T-cell (primary cell): ENCODE measurements around the gene C8B. TPM values are rescaled to one million over a fixed set of nuclear protein-coding genes. Genes with fewer than 3 reads are reported as not detected.

ENCODE experiments used
- ATAC-seq, 4 experiments: fragments of 200-7000 bp in 3 of 4; fragments of 150-1000 bp in 1 of 4; cut with Tn5 transposase; replicated peaks in 1 of 4; 1 replicate in 3 of 4; 2 replicates in 1 of 4; pipeline ENCODE4 v1.10.0; 2021; ENCODE audit warnings: moderate library complexity in 3 of 4, mild to moderate bottlenecking in 2 of 4, moderate number of reproducible peaks in 1 of 4
- CTCF ChIA-PET, 2 donors: fragments of 300-600 bp; sonication (Branson Sonifier 250); formaldehyde crosslinking; loops; one replicate each; lab custom pipeline; 2022; ENCODE audit warnings: antibody characterized with exemption in 2 of 2; lab: Charles Lee
- POLR2A ChIA-PET, 2 donors: fragments of 300-600 bp; sonication (Branson Sonifier 250); formaldehyde crosslinking; loops; one replicate each; lab custom pipeline; 2022; ENCODE audit warnings: antibody characterized with exemption in 2 of 2; lab: Charles Lee
- DNase-seq, 35 experiments: peaks; one replicate each; pipeline versions ENCODE4 v3.0.0 to v3.0.0-alpha.2; 2013 to 2023
- H3K27ac ChIP-seq: one replicate; pipeline ENCODE4 v1.5.1; 2013; ENCODE audit warnings: low read length
- H3K27me3 ChIP-seq, 2 experiments: replicated peaks in 1 of 2; 1 replicate in 1 of 2; 2 replicates in 1 of 2; pipeline versions ENCODE4 v1.6.1 to v1.7.0; 2013; ENCODE audit warnings: low read length in 1 of 2, mixed read lengths in 1 of 2; ENCODE audit not compliant: control insufficient read depth in 2 of 2, insufficient read depth in 2 of 2; ENCODE audit errors: extremely low read depth in 1 of 2
- H3K36me3 ChIP-seq, 2 donors: 1 replicate in 1 of 2; 2 replicates in 1 of 2; pipeline versions ENCODE4 v1.6.1 to v1.7.0; 2013; ENCODE audit warnings: low read length in 1 of 2; ENCODE audit not compliant: control insufficient read depth in 2 of 2, insufficient read depth in 1 of 2; ENCODE audit errors: extremely low read depth in 1 of 2
- H3K4me1 ChIP-seq, 2 experiments: 1 replicate in 1 of 2; 2 replicates in 1 of 2; pipeline versions ENCODE4 v1.6.1 to v1.7.0; 2013; ENCODE audit warnings: low read length in 2 of 2, mixed read lengths in 1 of 2; ENCODE audit not compliant: insufficient read depth in 2 of 2, control insufficient read depth in 1 of 2; ENCODE audit errors: extremely low read depth in 1 of 2
- H3K4me3 ChIP-seq, 2 donors: 1 replicate in 1 of 2; 2 replicates in 1 of 2; pipeline versions ENCODE4 v1.5.1 to v1.7.0; 2013; ENCODE audit warnings: mild to moderate bottlenecking in 2 of 2, low read length in 1 of 2, moderate library complexity in 1 of 2; ENCODE audit not compliant: control insufficient read depth in 1 of 2; ENCODE audit errors: extremely low read depth in 1 of 2
- H3K9me3 ChIP-seq: 2 replicates; pipeline ENCODE4 v1.7.0; 2013
- H3K27ac Mint-ChIP-seq, 2 donors: one replicate each; pipeline ENCODE4 v1.8.0; 2020 to 2021; ENCODE audit warnings: mild to moderate bottlenecking in 2 of 2, mixed read lengths in 2 of 2
- H3K27me3 Mint-ChIP-seq, 2 donors: one replicate each; pipeline ENCODE4 v1.8.0; 2021 to 2022; ENCODE audit warnings: mixed read lengths in 2 of 2
- H3K36me3 Mint-ChIP-seq: one replicate; pipeline ENCODE4 v1.8.0; 2021; ENCODE audit warnings: mixed read lengths
- H3K4me1 Mint-ChIP-seq, 3 donors: one replicate each; pipeline ENCODE4 v1.8.0; 2020 to 2022; ENCODE audit warnings: mixed read lengths in 3 of 3, mild to moderate bottlenecking in 1 of 3
- H3K4me3 Mint-ChIP-seq, 3 donors: one replicate each; pipeline ENCODE4 v1.8.0; 2020 to 2022; ENCODE audit warnings: mild to moderate bottlenecking in 3 of 3, mixed read lengths in 3 of 3, moderate library complexity in 3 of 3
- H3K9me3 Mint-ChIP-seq, 3 donors: one replicate each; pipeline ENCODE4 v1.8.0; 2020 to 2022; ENCODE audit warnings: mixed read lengths in 3 of 3
- WGBS: methylation state at CpG from one replicate; pipeline ENCODE4 v1.1.5; 2013; ENCODE audit warnings: missing lambda C conversion rate; ENCODE audit not compliant: insufficient coverage; 5-methylcytosine and 5-hydroxymethylcytosine counted together
- total RNA-seq, 35 experiments: library from RNA in 6 of 35; stranded (reverse) in 6 of 35; fragments of 120-200 nt in 1 of 35; gene quantifications; one replicate each; pipeline versions ENCODE4 v1.2.1 to v1.2.4 and lab custom pipeline; 2013 to 2026

C8B gene
- total RNA-seq, 5 donors from 2014 or later (not counting 1 experiment from before 2014, with no cell fraction given), result 0.12 to 0.13 TPM; not detected in 3

DNA sequence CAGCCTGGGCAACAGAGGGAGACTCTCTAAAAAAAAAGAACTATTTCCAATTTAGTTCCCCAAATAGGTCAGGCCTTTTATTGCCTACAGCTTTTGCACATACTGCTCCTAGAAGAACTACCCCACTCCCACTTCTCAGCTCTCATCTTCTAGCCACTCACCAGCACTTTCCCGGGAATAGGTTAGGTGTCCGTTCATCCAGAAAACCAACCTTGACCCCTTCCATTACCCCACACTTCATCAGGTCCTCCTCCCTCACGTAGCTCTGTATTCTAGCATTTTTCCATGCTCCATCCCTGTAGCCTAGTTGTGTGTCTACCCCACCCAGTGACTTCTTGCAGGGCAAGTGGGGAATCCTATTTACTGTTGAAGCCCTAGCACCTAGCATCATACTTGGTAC, 42.6 kb downstream of the C8B start:
- no peaks in the 10 kb centered on the region for H3K36me3 ChIP-seq
- Mint-ChIP-seq H3K4me3 (no peak overlapping the region), H3K4me1 (no peaks in the 10 kb centered on the region), H3K9me3 (peaks cover 0 to 3% (median 0%) of the 10 kb centered on the region in 3 donors), H3K27ac (no peak overlapping the region), H3K27me3 (peaks cover 4% of the 10 kb centered on the region in 2 donors), H3K36me3 (no peaks in the 10 kb centered on the region)
- DNase-seq, result no peak
- ATAC-seq, result no peak
- H3K27me3 ChIP-seq, result no peaks in the 10 kb centered on the region
- POLR2A ChIA-PET, result no interaction called here
- 51% methylated on average over 3 of the region's 3 CpGs for WGBS
- H3K4me3 ChIP-seq, result no peak overlapping the region
- CTCF ChIA-PET, result no interaction called here
- no peak overlapping the region for H3K27ac ChIP-seq
- no peaks in the 10 kb centered on the region for H3K9me3 ChIP-seq
- no peaks in the 10 kb centered on the region for H3K4me1 ChIP-seq

DNA sequence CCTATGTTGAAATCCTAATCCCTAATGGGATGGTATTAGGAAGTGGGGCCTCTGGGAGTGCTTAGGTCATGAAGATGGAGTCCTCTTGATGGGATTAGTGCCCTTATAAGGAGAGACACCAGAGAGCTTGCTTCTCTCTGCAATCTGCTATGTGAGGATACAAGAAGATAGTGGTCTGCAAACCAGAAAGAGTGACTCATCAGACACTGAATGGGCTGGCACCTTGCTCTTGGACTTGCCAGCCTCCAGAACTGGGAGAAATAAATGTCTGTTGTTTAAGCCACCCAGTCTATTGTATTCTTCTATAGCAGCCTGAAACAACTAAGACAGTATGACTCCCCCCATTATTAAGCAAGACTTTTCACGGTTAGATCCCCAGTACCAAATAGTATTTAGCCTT, 43.3 kb downstream of the C8B start:
- Mint-ChIP-seq H3K36me3 (no peaks in the 10 kb centered on the region), H3K4me1 (no peaks in the 10 kb centered on the region), H3K4me3 (no peak overlapping the region), H3K27me3 (peaks cover 4% of the 10 kb centered on the region in 2 donors), H3K9me3 (peaks cover 0 to 3% (median 0%) of the 10 kb centered on the region in 3 donors), H3K27ac (no peak overlapping the region)
- H3K27me3 ChIP-seq, result no peaks in the 10 kb centered on the region
- H3K4me1 ChIP-seq, result no peaks in the 10 kb centered on the region
- ChIA-PET POLR2A (no interaction called here), CTCF (no interaction called here)
- no peak overlapping the region for H3K4me3 ChIP-seq
- no peaks in the 10 kb centered on the region for H3K9me3 ChIP-seq
- no peaks in the 10 kb centered on the region for H3K36me3 ChIP-seq
- WGBS, result no CpG with 5 or more reads among the region's 1 CpG
- no peak overlapping the region for H3K27ac ChIP-seq
- ATAC-seq (no peak), DNase-seq (no peak)

DNA sequence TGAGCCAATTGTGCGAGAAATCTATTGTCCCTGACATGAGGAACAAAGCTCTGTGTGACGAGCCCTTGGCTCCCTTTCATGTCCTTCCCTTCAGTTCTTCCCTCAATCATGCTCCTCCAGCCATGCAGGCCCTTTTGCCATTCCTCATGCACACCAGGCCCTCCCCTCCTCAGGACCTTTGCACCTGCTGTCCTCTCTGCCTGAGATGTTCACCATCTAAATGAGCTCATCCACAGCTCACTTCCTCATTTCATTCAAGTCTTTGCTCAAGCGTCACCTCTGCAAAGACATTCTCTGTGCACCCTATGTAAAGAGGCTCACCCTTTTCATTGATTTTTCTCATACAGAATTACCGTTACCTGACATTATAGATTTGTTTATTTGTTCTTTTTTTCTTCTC, 43.7 kb downstream of the C8B start:
- ChIA-PET POLR2A (no interaction called here), CTCF (no interaction called here)
- no peaks in the 10 kb centered on the region for H3K9me3 ChIP-seq
- no peaks in the 10 kb centered on the region for H3K27me3 ChIP-seq
- 72% methylated on average over 2 of the region's 4 CpGs for WGBS
- H3K9me3 Mint-ChIP-seq, result peaks cover 0 to 3% (median 0%) of the 10 kb centered on the region in 3 donors
- H3K27me3 Mint-ChIP-seq, result peaks cover 4 to 8% of the 10 kb centered on the region in 2 donors
- ATAC-seq (no peak), DNase-seq (no peak)
- no peaks in the 10 kb centered on the region for H3K36me3 Mint-ChIP-seq
- no peaks in the 10 kb centered on the region for H3K4me1 ChIP-seq
- H3K27ac Mint-ChIP-seq, result no peak overlapping the region
- H3K4me3 Mint-ChIP-seq, result no peak overlapping the region
- H3K4me3 ChIP-seq, result no peak overlapping the region
- H3K27ac ChIP-seq, result no peak overlapping the region
- no peaks in the 10 kb centered on the region for H3K4me1 Mint-ChIP-seq
- H3K36me3 ChIP-seq, result no peaks in the 10 kb centered on the region

DNA sequence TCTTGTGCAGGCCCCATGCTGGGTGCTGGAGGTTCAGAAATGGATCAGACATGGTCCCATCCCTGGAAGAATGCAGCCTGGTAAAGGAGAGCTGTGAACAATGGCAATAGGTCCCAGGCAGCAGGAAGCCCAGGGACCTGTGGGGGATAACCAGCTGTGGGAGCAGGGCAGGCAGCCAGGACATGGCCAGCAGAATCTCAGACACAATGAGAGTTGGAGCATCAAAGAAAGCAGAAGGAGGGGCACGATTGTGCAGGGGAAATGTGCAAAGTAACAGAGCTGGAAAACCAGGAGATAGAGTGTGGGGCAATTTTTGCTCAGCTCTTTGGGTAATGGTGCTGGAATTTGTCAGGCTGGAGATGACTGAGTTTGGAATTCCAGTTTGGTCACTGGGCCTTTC, 44.3 kb downstream of the C8B start:
- H3K4me3 ChIP-seq, result no peak overlapping the region
- Mint-ChIP-seq H3K4me3 (no peak overlapping the region), H3K36me3 (no peaks in the 10 kb centered on the region), H3K27me3 (peaks cover 4 to 8% of the 10 kb centered on the region in 2 donors), H3K4me1 (no peaks in the 10 kb centered on the region), H3K9me3 (peaks cover 0 to 3% (median 0%) of the 10 kb centered on the region in 3 donors), H3K27ac (no peak overlapping the region)
- no peaks in the 10 kb centered on the region for H3K27me3 ChIP-seq
- no peaks in the 10 kb centered on the region for H3K4me1 ChIP-seq
- POLR2A ChIA-PET, result no interaction called here
- DNase-seq, result no peak
- WGBS, result 11% methylated on average over 1 of the region's 1 CpG
- no peaks in the 10 kb centered on the region for H3K9me3 ChIP-seq
- CTCF ChIA-PET, result no interaction called here
- no peak overlapping the region for H3K27ac ChIP-seq
- no peak for ATAC-seq
- H3K36me3 ChIP-seq, result no peaks in the 10 kb centered on the region

DNA sequence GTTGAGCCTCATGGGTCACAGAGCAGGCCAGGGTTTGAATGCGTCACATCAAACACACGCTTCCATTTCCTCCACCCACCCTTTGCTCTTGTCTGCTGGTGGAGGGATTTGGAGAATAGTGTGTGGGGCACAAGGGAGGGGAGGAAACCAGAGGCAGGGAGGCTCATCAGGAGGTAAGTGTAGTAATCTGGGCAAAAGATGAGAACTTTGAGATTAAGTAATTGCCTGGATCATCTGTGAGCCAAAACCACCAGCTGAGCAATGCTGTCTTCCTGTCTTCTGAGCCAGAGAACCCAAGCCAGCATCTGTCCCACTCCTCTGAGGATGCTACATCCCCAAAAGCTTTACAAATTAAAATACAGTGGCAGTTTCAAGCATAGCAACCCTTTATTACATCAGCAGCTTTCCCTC, 45.2 kb downstream of the C8B start:
- WGBS, result no CpG with 5 or more reads among the region's 2 CpGs
- ATAC-seq (no peak), DNase-seq (no peak)

DNA sequence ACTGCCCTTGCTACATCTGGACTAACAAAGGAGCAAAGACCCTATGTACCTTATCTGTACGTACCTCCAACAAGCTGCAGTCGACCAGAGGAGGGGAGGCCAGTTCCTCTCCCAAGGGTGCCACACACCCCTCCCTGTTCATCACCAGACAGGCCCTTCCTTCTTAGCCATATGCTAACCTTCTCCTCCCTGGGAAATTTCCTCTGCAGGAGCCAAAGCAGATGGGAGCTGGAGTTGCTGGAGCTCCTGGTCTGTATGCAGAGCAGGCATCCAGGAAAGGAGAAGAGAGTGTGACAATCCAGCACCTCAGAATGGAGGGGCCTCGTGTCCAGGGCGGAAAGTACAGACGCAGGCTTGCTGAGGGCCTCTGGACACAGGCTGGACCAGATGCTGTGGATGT, 48.5 kb downstream of the C8B start:
- Mint-ChIP-seq H3K27ac (no peak overlapping the region), H3K4me3 (no peak overlapping the region)
- CTCF ChIA-PET, result no interaction called here

More for the DNA sequence above, 45.2 kb downstream of the C8B start:
- ChIA-PET POLR2A (no interaction called here), CTCF (no interaction called here)
- H3K27ac ChIP-seq, result no peak overlapping the region
- no peak overlapping the region for H3K4me3 ChIP-seq
- H3K4me3 Mint-ChIP-seq, result no peak overlapping the region
- H3K27me3 Mint-ChIP-seq, result peaks cover 4 to 8% of the 10 kb centered on the region in 2 donors
- no peaks in the 10 kb centered on the region for H3K36me3 ChIP-seq
- H3K27me3 ChIP-seq, result no peaks in the 10 kb centered on the region
- H3K9me3 ChIP-seq, result no peaks in the 10 kb centered on the region
- H3K4me1 ChIP-seq, result no peaks in the 10 kb centered on the region
- H3K4me1 Mint-ChIP-seq, result no peaks in the 10 kb centered on the region
- H3K36me3 Mint-ChIP-seq, result no peaks in the 10 kb centered on the region
- H3K9me3 Mint-ChIP-seq, result peaks cover 0 to 3% (median 0%) of the 10 kb centered on the region in 3 donors
- H3K27ac Mint-ChIP-seq, result no peak overlapping the region

DNA sequence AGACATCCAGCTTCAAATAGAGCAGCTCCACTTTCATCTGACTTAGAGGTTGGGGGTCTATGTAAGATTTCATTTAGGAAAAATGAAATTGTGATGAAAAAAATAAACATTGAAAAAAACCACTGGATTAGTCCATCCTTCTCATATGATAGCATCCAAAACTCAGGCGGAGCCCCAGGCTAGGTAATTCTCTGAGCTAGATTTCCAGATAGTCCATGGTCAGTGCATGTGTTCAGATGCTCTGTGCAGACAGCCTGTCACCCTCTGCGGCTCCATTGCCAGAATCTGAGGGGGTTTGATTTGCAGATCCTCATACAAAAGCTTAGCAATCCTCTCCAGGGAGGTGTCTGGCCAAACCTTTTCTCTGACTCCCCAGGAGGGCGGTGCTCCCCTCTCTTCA, 49.2 kb downstream of the C8B start:
- ATAC-seq, result no peak
- WGBS, result 79% methylated on average over 2 of the region's 3 CpGs
- H3K27me3 ChIP-seq, result no peaks in the 10 kb centered on the region
- H3K9me3 Mint-ChIP-seq, result no peaks in the 10 kb centered on the region
- no peaks in the 10 kb centered on the region for H3K4me1 ChIP-seq
- H3K4me3 Mint-ChIP-seq, result no peak overlapping the region
- no peak for DNase-seq
- no peaks in the 10 kb centered on the region for H3K4me1 Mint-ChIP-seq
- H3K36me3 Mint-ChIP-seq, result no peaks in the 10 kb centered on the region
- H3K27ac Mint-ChIP-seq, result no peak overlapping the region
- H3K27ac ChIP-seq, result no peak overlapping the region
- POLR2A ChIA-PET, result no interaction called here
- peaks cover 3 to 5% of the 10 kb centered on the region in 2 donors for H3K27me3 Mint-ChIP-seq
- H3K36me3 ChIP-seq, result no peaks in the 10 kb centered on the region
- CTCF ChIA-PET, result no interaction called here
- H3K9me3 ChIP-seq, result no peaks in the 10 kb centered on the region
- H3K4me3 ChIP-seq, result no peak overlapping the region

More for the DNA sequence above, 48.5 kb downstream of the C8B start:
- 100% methylated on average over 2 of the region's 5 CpGs for WGBS
- no peaks in the 10 kb centered on the region for H3K36me3 ChIP-seq
- Mint-ChIP-seq H3K4me1 (no peaks in the 10 kb centered on the region), H3K9me3 (no peaks in the 10 kb centered on the region), H3K36me3 (no peaks in the 10 kb centered on the region), H3K27me3 (peaks cover 3 to 4% of the 10 kb centered on the region in 2 donors)
- no peak for ATAC-seq
- H3K9me3 ChIP-seq, result no peaks in the 10 kb centered on the region
- H3K4me1 ChIP-seq, result no peaks in the 10 kb centered on the region
- no peak for DNase-seq
- no peaks in the 10 kb centered on the region for H3K27me3 ChIP-seq
- POLR2A ChIA-PET, result no interaction called here
- no peak overlapping the region for H3K27ac ChIP-seq
- H3K4me3 ChIP-seq, result no peak overlapping the region
